Measurements from ENCODE around the gene CCDC158.
"Not testable (repeated sequence)": the region's sequence is repeated elsewhere in the genome, so short reads cannot be mapped to it uniquely, and the experiment has no call there.

Gene CCDC158

DNA sequence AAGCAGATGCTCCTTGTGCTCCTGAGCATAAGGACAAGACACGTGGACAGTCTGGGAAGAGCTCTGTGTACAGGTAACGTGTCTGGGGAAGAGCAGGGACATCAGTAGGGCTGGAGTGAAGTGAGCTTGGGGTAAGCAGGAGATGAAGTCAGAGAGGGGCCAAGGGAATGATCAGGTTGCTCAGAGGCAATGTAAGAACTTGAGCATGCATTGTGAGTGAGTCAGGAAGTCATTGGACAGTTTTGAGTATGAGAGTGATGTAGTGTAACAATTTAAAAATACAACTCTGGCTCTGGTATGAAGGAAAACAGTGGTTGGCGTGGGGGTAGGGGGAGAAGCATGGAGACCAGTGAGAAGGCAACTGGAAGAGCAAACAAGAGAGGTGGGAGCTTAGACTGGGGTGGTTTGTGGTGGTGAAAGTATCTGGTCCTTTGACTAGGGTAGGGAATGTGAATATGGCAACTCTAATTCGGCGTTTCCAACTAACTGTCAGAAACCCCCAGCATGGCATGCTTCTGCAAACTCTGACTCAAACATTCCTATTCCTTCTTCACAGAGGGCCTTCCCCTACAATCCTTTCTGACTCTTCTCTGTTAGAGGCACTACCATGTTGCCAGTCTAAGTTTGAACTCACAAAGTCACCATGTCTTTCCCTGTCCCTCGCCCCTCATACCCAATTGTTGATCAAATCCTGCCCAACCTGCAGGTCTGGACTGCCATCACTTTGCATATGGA is 57.2 kb downstream of the CCDC158 start:
- no peak for DNase-seq

GRCh38 chr4:76361689-76362412 is 59.1 kb downstream of the CCDC158 start:
- no peak for DNase-seq

DNA sequence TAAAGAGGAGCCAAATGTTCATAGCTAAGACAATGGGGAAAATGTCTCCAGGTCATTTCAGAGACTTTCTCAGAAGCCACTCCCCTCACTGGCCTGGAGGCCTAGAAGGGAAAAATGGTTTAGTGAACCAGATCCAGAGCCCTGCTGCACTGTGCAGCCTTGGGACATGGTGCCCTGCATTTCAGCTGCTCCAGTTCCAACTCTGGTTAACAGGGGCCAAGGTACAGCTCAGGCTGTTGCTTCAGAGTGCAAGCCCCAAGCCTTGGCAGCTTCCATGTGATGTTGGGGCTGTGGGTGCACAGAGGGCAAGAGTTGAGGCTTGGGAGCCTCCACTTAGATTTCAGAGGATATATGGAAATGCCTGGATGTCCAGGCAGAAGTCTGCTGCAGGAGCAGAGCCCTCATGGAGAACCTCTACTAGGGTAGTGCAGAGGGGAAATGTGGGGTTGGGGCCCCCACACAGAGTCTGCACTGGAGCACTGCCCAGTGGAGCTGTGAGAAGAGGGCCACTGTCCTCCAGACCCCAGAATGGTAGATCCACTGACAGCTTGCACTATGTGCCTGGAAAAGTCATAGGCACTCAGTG is 61.0 kb downstream of the CCDC158 start:
- DNase-seq = not testable (repeated sequence)

DNA sequence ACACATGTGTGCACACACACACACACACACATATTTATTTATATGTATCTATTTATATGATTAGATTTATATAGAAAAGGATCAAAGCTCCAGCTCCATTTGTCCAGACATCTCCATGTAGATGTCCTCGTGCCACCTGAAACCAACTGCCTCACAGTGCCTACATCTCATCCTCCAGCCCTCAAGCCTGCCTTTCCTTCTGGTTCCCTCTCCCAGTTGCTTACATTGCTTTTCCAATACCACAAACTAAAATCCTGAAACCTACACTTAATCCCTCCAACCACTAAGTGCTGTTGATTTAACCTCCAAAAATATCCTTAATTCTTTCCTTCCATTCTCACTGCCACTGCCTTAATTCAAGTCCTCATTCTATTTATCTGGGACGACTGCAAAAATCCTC is 63.0 kb downstream of the CCDC158 start:
- no peak for DNase-seq

DNA sequence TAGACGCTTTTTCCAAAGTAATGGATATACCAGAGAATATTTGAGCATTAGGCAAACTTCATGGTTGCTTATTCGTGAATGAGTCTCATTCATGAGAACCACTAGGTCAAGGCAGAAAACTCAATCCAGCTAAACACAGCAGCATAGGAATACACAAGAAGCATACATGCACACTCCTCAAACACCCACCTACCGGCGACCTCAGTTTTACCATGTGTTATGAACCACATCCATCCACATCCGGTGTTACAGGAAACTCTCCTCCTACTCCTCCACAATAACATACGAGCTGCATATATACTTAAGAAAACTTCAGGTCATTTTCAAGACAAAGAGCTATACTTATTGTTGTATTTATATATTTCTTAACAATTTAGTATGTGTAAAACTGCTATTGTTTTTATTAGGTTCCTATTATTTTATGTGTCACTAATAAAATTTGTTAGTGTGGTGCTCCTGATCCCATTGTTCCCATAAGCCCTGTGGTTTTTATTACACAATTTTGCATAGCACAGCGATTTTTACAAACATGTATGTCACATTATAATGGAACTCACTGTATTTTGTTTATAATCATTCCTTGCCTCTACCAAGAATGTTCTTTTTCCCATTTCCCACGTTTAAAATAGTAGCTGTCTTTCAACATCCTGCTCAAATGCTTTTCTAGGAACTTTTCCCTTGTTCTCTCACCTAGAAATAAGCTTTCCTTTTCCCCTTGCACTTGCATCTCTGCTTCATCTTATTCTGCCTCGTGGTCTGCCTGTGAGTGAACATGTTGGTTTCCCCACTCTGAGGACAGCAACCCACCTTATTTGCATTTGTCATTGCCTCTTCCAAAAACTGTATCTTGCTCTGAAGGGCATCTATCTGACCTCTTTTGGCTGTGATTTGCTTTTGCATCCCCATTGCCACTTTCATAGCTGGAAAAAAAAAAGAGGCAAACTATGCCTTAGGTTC is 66.1 kb downstream of the CCDC158 start:
- DNase-seq = no peak

- DNase-seq = no peak
Measured at GRCh38 chr4:76342803-76343202, 78.1 kb downstream of the CCDC158 start.

GRCh38 chr4:76342191-76342590 is 78.8 kb downstream of the CCDC158 start:
- no peak for DNase-seq

DNA sequence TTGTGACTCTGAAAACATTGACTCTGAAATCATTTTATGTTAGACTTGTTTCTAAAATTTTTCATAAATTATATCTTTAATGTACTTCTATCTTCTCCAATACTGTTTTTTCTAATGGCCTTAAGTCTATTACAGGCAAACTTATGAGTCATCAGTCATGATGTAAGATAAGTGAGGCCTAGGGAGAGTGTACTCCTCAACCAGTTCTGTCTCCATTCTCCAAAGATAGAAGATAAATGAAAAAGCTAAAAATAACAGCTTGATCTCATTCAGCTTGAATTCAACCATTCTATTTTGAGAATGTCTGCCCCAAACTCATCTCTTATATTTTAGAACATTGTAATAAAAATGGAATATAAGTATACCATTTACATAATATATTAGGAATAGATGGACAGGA is 79.9 kb downstream of the CCDC158 start:
- DNase-seq = peak; percentile 49

DNA sequence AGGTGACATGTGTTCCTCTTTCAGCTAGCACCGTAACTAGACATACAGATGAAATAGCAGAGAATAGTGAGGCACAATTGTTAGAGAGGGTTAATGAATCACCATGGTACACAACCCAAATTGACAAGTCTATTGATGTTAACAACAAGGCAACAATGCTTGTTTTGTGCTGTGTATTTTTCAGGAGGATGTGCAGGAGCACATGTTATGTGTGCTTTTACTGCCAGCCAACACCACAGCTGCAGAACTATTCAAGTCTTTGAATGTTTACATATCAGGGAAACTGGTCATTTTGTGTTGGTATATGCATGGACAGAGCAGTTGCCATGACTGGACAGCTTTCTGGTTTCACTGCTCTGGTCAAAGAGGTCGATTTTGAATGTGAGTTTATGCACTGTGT is 81.6 kb downstream of the CCDC158 start:
- DNase-seq = no peak

DNA sequence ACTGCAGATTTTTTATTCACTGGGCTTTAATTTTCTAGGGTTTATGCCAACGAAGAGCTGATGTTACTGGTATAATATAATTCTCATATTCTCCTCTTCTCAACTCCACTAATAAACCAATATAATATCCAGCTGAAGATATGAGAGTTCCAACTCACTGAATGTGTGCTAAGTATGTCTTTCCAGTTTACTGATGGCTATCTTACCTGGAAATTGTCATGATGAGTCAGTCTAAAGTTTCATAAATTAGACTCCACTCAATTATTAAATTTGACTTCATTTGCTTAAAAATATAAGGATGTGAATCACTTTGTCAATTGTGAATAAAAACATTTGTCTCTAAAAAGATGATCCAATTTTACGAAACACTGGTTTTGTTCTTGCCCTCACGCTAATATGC is 86.1 kb downstream of the CCDC158 start:
- DNase-seq = no peak

DNA sequence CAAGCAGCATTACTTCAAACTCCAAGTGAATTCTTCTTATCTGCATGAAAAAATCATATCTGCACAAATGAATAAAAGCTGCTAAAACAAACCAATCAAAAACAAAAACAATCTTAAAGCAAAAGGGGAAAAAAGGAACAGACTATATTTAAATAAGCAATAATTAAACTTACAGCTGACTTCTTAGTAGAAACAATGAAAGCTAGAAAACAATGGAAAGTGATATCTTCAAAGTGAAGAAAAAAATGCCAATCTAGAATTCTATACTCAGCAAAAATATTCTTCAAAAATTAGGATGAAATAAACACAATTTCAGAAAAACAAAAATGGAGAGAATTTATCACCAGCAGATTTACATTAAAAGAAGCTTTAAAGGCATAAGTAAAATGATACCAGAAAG is 94.4 kb downstream of the CCDC158 start:
- no peak for DNase-seq

GRCh38 chr4:76325072-76325471 is 95.9 kb downstream of the CCDC158 start:
- DNase-seq = no peak

DNA sequence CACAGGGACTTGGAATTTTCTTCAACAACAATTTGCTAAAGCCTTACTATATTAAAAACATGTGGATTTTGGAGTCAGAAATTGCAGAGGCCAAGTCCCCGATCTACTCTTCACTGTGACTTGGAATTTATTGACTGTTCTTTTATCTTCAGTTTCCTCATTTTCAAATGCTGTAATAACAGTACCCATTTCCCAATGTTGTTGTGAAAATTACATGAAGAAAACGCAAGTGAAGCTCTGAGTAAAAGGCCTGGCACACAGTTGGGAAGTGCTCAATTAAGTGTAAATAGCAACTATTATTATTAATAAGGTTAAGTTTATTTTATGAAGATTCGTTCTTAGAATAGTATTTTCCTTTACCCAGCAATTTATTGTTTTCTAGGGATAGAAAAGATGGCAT is 98.7 kb downstream of the CCDC158 start:
- DNase-seq = peak; percentile 22

GRCh38 chr4:76316131-76316530 is 104.8 kb downstream of the CCDC158 start:
- no peak for DNase-seq

DNA sequence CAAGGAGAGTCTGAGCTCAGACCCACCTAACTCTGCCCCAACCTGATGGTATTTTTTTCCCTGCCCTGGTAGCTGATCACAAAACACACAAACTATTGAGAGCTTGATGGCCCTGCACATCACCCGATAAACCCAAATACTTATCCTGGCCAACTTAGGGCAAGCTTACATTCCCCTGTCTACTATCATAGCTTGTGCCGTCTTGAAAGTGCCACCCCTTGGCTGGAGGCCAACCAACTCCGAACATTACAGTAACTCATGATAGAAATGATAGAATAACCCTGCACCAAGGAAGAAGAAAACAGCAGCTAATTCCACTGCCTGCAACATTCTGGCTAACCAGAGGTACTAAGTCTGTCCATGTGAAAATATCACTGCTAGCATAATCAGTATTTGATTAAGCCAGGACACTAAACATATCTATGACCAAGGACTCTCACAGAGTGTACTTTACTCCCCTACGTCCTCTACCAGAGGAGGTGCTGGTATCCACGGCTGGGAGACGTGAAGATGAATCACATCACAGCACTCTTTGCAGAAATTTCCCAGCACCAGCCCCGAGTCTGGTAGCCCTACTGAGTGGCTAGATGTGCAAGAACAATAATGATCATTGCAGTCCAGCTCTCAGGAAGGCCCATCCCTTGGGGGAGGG is 105.5 kb downstream of the CCDC158 start:
- DNase-seq = no peak

DNA sequence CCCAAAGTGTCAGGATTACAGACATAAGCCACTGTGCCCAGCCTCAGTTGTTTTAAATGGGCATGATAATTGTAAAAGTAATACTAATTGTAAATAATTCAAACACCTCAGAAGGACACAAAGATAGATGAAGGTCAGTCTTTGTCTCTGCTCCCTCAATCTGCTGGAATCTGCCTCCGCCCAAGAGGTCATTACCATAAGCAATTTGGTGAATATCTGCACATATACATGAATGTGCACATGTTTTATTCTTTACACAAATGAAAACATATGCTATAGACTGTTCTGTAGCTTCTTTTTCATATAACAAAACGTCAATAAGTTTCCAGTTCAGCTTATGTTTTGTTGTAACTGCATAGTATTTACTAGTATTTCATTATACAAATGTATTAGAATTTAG is 107.4 kb downstream of the CCDC158 start:
- no peak for DNase-seq

DNA sequence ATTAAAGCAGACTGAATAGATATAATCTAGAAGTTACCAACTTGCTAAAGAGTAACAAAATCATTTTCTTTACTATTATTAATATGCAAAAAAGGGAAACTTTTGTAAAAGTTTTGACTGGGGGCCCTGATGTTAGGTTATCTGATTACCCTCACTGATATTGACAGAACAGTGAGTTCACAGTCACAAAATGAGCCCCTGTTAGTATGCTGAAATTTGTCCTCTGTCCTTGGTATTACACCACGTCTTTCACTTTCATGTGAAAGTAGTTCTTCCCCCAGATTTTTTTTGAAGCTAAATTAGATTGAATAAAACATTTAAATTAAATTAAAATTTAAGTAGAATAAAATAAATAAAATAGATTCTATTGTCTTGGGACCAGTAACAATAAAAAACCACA is 108.5 kb downstream of the CCDC158 start:
- DNase-seq = no peak

- no peak for DNase-seq
Measured at GRCh38 chr4:76311896-76312331, 109.0 kb downstream of the CCDC158 start.

DNA sequence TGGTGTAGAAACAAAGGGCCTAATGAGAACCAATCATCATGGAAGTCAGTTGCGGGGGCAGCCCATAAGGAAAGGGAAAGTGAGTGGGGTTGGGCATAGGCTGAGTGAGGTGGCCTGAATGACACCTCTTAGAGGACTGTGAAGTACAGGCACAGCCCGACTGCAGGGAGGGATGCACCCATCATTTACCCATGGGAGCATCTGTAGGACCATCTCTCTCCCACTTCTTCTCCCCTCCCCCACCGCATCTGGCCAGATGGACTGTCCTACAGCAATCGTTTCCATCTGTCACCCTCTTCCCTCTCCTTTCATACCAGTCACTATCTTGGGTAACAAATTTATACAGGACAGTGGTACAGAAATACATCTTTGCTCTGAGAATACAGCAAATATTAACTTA is 110.3 kb downstream of the CCDC158 start:
- no peak for DNase-seq

DNA sequence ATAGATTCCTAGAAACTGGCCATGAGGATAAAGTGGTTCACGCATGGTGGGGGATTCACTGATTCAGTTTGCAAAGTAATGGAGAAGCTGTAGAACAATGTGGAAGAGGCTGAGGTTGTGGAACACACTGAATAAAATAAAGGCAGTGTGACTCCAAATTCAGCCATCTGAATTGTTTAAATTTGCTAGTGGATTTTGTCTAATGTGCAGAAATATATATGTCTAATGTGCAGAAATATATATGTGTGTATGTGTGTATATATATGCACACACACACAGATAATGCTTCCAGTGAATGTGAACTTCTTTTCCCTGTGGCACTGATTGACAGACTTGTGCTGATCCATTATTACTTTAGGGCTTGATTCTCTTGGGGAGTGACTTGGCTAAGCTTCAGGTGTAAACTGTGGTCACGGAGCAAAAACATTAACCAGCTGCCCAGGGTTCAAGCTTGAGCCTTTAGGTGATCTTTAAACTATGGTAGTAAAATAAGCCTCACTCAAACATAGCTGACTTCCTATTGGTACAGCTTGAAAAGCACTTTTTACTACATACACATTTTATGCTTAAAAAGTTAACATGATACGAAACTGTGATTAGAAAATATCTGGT is 110.9 kb downstream of the CCDC158 start:
- DNase-seq = no peak

DNA sequence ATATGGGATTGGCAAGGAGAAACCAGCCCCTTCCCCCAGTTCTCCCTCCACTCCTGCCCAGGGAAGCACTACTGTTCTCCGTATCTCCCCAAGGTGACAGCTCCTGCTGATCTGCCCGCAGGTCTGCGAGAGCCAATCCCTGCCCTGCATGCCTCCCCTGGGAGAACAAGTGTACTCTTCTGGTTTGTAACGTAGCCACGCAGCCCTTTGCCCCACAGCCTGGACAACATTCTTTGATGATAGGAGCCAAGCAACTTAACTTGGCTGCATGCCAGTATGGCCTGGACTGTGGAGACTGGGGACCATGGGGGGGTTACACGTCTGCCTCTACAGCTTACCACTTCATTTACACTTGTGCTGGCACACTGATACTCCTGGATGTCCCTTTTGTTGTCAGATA is 112.4 kb downstream of the CCDC158 start:
- no peak for DNase-seq

GRCh38 chr4:76307660-76308014 is 113.3 kb downstream of the CCDC158 start:
- DNase-seq = no peak
